HG03039 (cell line): ENCODE measurements around the gene SAG.
"Not testable (repeated sequence)": the region's sequence is repeated elsewhere in the genome, so short reads cannot be mapped to it uniquely, and the experiment has no call there.

ENCODE experiments used
- ATAC-seq: cut with Tn5 transposase; IDR thresholded peaks from one replicate; pipeline ENCODE4 v1.9.1; 2021; ENCODE audit warnings: mild to moderate bottlenecking, moderate library complexity; ENCODE audit not compliant: unreplicated experiment

Gene SAG

DNA sequence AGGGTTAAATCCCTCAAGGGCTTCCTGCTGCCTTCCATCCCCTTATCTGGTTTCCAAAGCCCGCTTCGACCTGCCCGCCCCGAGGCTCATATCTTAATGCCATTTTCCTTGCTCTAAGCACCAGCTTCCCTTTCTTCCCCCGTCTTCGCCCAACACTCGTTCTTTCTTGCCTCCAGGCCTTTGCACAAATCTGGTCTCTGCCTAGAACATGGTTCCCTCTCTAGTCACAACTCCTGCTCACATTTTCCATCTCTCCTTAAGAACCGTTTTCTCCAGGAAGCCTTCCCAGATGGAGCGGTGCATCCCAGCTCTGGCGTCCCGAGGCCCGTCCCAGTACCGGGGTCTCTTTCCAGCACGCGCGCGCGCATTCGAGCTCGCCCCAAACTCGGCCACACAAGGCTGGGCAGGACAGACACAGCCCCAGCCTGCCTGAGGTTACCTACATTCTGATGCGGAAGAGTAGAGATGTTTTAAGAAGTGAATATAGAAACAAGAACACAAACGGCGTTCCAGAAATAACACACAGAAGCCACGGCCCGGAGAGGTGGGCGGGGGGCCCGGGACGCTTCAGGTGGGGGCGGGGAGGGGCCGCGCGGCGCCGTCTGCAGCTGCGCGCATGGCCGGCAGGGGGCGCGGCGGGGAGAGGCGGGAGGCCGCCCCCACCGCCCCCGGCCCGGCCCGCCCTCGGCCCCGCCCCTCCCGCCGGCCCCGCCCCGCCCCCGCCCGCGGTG lies 46.3 kb downstream of the SAG start, which contains the start of gene DGKD:
TSS of gene DGKD (plus strand) at position 726 of the 731 bp plus-strand sequence. CDS start 25 bp downstream, outside the sequence.
- peak; percentile 43 for ATAC-seq

DNA sequence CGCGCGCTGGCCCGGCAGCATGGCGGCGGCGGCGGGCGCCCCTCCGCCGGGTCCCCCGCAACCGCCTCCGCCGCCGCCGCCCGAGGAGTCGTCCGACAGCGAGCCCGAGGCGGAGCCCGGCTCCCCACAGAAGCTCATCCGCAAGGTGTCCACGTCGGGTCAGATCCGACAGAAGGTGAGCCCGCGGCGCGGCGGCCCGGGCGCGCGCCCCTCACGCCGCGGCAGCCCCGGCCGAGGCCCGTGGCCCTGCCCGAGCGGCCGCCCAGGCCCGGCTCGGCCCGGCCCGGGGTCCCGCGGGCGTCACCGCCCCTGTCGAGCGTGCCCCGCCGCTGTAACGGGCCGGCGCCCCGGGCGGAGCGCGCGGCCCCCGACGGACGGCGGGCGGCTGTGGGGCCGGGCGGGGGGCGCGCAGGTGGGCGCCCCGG lies 46.9 kb downstream of the SAG start:
- ATAC-seq = peak; percentile 39

DNA sequence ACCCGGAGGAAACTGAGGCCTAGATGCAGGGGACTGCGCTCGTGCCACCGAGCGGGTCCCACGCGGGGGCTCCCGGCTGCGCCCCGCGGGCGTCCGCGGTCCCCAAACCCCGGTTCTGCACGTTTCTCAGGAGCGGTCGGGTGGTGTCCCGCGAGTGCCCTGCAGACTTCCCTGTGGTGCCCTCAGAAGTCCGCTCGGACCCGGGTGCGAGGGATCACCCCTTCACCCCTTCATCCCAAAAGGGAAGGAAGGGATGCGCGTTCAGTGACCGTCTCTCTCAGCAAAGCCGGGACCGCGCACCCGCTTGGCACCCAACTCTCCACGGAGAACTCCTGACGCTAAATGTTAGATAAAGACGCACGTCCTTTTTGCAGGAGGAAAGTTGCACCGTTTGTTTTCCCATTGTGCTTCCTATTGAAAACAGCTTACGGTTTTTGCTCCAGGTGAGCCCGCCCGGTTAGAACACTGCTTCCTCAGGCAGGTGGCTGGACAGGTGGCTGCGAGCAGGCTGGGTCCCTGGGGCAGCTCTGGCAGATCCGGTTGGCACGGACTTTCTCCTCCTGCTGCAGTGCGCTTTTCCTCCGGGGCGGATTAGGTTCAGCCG lies 47.5 kb downstream of the SAG start:
- peak; percentile 17 for ATAC-seq

DNA sequence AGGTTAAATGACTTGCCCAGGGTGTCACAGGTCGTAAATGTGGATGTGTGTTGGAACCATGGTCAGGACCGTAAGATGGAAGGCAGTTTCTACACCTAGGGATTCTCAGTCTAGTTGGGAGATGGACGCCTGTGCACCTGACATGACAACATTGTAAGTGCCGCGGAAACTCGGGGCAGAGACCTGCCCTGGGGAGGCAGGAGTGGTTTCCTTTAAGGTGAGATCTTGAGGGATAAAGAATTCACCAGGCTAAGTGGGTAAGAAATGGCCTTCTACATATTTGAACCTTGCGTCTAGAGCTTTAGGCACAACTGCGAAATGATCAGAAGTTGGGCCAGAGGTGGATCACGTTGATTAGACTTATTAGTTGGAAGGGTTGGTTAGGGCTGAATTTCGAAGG lies 48.3 kb downstream of the SAG start:
- no peak for ATAC-seq

DNA sequence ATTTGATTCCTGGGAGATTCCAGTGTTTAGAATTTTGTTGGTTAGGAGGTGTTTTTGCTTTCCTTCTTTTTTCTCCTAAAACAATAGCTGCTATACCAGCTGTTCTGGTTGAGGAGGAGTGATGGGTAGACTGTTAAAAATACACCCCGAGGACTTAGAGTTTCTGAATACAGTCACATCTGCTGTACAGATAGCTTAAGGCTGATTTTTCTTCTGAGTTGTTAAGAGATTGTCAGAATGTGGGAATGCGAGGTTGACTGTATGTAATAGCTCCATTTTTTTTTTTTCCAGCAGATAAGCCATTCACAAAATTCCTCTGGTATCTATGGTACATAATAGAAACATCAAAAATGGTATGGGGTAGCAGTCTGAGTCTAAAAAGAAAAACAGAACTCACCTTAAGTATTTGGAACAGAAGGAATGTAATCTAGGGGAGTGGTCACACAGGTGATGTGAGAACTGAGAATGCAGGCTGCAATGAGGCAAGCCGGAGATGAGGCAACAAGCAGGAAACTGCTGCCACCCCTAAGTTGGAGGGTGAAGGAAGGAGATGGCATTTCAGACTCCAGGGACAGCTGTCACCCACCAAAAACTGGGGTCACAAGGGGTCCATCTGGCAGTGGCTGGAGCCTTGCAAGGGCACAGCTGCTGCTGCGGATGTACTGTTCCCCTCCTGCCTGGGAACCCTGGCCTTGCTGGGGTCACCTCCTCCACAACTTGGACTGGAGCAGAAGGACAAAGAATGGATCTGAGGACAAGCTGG lies 49.1 kb downstream of the SAG start:
- ATAC-seq = no peak

DNA sequence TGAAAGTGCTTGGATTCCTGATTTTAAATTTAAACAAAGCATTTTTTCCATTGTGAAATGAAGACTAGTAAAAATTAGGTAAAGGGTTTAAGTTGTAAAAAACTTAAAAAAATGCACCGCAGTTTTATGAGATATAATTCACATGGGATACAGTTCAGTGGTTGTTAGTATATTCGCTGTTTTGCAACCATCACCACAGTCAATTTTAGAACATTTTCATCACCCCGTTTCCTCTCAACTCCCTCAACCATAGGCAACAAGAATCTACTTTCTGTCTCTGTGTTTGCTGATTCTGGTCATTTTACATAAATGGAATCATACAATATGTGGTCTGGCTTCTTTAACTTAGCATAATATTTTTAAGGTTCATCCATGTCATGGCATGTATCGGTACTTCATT lies 50.7 kb downstream of the SAG start:
- no peak for ATAC-seq

DNA sequence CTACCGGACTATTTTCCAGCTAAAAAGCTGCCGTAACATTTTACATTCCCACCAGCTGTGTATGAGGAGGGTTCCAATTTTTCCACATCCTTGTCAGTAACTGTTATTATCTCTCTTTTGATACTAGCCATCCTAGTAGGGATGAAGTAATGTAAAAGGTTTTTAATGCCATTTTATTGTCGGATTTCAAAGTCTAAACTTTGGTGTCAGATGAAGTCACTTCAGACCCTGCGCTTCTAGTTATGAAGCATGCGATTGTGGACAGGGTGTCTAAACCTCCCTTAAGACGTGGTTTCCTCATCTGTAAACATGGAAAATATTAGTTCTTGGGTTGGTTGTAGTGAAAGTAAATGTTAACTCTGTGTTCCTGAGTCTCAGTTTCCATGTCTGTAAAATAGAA lies 51.3 kb downstream of the SAG start:
- ATAC-seq = no peak

DNA sequence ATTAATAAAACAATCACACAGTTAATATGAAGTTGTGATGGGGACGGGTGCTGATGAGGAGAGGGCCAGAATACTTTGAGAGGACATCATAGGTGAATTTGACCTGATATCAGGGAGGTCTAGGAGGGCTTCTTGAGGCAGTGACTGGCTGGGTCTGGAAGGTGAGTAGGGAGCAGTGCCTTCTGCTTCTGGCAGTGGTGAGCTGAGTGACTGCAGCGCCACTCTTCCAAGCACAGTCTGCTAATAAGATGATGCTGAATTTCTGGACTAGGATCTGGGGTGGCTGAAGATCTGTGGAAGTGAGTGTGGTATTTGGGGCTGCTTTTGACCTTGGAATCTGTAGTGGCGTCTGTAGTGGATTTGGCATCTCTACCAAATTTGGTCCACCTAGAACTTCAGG lies 52.2 kb downstream of the SAG start:
- no peak for ATAC-seq

DNA sequence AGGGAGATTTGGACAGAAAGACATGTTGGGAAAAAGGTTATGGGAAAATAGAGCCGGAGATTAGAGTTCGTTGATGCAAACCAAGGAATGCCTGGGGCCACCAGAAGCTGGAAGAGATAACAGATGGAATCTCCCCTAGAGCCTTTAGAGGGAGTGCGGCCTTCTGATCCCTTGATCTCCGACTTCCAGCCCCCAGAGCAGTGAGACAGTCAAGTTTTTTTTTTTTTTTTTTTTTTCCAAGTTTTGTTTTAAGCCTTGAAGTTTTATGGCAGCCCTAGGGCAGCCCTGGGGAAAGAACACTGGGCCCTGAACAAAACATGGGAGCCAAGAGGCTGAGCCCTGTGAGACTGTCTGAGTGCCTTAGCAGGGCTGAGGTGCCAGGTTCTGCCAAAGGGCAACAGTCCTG lies 53.2 kb downstream of the SAG start:
- ATAC-seq = no peak

DNA sequence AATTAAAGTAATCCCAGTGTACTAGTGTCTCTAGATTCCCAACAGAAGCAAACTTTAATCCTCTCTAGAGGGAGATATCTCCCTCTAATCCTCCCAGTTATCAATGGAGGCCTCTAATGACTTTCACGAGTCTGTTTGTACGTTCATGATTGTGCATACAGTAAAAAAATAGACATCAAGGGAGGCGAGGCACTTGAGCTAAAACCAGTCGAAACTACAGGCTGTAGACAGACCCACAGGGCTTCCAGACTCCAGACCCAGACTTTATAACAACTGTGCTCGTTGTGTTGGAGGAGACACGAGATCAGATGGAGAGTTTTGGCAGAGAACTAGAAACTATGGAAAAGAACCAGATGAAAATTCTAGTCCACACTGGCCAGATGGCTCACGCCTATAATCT lies 53.7 kb downstream of the SAG start:
- ATAC-seq = no peak

DNA sequence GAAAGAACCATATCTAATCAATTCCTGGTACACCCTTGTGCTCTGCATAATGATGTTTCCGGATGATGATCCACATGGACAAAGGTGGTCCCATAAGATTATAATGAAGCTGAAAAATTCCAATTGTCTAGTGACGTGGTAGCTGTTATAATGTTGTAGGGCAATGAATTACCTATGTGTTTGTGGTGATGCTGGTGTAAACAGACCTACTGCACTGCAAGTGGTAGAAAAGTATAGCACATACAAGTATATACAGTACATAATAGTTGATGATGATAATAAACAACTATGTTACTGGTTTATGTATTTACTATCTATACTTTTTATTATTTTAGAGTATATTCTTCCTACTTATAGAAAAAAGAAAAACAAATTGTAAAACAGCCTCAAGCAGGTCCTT lies 55.1 kb downstream of the SAG start:
- ATAC-seq = no peak

DNA sequence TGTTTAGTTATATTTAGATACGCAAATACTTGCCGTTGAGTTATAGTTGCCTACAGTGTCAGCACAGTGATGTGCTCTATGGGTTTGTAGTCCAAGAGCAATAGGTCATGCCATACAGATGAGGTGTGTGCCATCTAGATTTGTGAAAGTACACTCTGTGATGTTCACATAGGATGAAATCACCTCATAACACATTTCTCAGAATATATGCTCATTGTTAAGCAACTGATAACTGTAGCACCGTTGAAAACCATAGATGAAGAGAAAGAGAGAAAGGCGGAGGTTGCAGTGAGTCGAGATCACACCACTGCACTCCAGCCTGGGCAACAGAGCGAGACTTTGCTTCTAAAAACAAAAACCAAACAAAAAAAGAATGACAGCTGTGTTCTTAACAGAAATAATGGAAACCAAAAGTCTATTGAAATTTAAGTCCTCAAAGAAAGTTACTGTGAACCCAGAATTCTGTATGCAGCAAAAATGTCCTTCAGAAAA lies 56.2 kb downstream of the SAG start:
- ATAC-seq = no peak

DNA sequence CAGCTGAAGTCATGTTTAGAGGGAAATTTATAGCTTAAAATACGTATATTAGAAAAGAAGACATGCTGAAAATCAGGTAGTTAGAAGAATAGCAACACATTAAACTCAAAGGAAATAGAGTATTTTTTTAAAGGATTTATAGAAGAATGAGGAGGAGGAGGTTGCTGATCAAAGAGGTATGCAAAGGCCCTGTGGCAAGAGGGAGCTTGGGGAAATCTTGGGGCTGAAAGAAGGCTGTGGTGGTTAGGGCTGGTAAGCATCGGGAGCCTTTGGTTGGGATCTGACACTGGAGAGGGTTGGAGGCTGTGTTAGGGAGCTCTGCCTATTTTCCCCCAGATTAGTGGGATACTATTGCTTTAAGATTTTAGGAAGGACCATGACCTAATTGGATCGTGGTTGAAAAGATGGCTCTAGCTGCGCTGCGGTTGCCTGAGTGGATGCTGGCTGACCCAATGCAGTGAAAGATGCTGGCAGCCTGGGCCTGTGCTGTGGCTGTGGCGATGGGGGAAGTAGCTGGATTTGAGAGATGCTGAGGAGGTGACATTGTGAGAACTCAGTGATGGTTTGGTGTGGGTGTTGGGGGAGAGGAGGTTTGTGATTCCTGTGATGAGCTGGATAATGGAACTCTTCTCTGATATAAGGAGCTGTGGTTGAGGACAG lies 58.4 kb downstream of the SAG start:
- ATAC-seq = no peak

DNA sequence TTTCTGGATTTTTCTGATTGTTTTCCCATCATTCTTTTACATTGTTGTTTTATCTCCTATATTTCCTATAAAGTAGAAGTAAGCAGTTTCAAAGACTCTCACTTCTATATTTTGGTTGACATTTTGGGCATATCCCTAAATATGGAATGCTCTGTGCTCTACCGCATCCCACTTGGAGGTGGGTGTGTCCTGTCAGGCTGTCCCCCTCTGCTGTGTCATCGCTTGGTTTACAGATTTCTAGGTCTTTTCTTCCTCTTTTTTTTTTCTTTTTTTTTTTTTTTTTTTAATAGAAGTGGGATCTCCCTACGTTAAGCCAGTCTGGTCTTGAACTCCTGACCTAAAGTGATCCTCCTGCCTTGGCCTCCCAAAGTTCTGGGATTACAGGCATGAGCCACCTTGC lies 60.0 kb downstream of the SAG start:
- ATAC-seq = no peak

DNA sequence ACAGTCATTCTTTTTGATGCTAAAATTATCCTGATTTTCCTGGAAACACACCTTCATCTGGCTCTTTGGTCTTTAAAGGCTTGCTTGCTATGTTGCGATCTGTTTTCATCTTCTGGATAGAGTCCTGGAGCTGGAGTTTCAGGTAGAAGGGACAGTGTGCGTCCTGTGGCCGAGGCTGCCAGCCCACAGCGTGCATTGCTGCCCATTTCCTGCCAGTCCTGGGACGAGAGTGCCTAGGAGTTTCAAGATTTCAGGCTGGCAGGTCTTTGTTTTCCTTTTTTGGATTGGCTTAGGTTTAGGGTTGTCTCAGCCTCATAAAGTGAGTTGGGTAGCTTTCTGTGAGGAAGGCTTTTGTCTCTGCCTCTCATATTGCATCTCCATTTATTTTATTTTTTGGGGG lies 61.1 kb downstream of the SAG start:
- ATAC-seq = no peak

DNA sequence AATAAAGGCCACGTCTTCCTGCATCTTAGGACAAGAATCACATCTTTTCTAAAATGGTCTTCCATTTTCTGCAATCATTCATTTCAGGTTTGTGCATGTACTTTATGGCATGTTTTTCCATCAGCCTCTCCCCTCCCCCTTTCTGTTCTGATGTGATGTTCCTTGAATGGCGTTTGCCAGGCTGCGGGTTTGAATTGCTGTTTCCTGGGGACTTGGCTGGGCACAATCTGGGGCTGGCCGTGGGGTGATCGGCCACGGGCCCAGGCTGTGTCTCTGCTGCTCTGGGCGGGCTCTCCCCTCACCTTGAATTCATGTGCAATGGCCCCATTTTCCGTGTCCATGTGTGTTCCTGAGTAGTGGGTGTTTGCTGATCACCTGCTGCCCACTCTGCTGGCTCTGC lies 61.8 kb downstream of the SAG start:
- ATAC-seq = no peak

DNA sequence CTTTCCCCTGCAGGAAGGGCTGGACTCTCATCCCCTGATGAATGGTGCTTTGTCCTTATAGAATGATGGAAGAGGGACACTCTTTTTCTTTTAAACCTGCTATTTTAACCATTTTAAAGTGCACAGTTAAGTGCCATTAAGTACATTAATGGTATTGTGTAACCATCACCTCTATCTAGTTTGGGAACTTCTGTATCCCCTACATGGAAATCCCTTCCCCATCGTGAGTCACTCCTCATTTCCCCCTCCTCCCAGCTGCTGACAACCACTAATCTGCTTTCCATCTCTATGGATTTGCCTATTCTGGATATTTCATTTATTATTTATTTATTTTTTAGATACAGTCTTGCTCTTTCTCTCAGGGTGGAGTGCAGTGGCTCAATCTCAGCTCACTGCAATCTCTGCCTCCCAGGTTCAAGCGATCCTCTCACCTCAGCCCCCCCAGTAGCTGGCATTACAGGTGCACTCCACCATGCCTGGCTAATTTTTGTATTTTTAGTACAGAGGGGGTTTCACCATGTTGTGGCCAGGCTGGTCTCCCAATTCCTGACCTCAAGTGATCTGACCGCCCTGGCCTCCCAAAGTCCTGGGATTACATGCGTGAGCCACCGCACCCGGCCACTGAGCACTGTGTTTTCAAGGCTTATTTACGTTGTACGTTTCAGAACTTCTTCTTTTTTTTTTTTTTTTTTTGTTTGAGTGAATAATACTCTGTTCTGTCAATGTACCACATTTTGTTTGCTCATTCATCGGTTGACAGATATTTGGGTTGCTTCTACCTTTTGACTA lies 62.5 kb downstream of the SAG start:
- no peak for ATAC-seq

DNA sequence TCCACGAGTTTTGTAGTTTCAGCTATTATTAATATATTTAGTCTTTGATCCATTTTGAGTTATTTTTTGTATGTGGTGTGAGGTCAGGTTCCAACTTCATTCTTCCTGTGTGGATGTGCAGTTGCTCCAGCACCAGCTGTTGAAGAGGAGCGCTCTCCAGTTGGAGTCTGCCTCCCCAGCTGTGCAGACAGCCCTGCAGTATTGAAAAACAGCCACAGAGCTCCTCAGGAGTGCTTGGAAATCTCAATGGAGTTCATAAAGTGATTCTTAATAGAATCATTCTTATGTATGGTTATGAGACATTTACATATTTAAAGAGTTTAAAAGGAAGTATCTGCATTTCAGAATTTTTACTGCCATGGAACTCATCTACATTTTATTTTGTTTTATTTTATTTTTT lies 64.0 kb downstream of the SAG start:
- ATAC-seq = no peak

DNA sequence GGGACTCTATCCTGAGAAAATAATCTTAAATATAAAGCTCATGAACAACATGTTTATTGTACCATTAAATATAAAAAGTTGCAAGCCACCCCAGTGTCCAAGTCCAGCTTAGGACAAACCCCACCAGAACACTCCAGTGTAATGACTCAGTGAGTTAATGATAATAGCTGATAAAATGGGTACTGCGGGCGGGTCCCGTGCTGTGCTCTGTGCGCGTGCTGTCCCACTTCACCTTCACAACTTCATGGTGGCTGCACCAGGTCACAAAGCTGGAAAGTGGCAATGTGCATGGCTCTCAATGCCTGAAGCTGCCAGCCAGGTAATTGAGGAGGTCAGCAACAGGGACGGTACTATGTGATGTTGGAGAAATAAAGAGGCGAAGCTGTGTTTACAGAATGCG lies 65.2 kb downstream of the SAG start:
- no peak for ATAC-seq

DNA sequence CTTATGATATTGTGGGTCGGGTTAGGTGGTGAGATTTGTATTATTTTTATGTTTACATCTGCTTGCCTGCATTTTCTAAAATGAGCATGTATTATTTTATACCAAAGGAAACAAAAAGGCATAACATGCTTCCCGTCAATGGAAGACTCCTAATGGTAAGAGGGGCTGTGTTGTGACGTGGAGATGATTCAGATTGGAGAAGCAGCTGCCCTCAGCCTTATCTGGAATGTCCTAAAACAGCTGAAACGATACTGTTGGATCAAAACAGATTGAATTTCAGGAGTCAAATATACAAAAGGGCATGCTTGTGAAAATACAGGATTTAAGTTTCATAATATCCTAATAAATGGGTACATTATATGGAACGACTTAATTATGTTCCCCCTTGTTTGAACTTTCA lies 65.7 kb downstream of the SAG start:
- no peak for ATAC-seq

DNA sequence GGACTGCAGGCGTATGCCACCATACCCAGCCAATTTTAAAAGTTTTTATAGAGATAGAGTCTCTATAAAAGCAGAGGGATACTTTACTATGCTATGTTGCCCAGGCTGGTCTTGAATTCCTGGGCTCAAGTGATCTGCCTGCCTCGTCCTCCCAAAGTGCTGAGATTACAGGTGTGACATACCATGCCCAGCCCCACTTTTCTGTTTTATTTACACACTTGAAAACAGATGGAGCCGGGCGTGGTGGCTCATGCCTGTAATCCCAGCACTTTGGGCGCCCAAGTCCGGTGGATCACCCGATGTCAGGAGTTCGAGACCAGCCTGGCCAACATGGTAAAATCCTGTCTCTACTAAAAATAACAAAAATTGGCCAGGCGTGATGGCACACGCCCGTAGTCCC lies 67.2 kb downstream of the SAG start:
- ATAC-seq = not testable (repeated sequence)
